ENCODE results near the gene EGFL7.

EGFL7 gene

DNA sequence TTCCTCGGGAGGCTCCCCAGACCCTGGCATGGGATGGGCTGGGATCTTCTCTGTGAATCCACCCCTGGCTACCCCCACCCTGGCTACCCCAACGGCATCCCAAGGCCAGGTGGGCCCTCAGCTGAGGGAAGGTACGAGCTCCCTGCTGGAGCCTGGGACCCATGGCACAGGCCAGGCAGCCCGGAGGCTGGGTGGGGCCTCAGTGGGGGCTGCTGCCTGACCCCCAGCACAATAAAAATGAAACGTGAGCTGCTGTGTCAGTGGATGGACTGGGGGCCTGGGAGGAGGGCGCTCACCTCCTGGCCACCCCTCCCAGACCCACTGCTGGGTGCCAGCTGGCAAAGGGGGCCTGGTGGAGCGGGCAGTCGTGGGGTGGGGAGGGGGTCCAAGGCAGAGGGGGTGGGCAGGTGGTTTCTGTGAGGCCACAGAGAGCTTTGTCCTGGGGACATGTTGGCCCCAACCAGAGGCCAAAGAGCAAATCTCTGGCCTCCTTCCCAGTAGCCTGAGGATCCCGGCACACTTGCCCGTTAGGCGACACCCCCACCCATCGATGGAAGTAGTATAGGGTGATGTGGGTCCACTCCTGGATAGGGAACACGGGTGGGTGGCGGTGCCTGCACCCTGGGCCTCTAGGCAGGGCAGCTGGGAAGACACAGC, 9.8 kb downstream of the EGFL7 start:
- no peak for DNase-seq (ENCODE audit: low read depth in 2 of 2)

DNA sequence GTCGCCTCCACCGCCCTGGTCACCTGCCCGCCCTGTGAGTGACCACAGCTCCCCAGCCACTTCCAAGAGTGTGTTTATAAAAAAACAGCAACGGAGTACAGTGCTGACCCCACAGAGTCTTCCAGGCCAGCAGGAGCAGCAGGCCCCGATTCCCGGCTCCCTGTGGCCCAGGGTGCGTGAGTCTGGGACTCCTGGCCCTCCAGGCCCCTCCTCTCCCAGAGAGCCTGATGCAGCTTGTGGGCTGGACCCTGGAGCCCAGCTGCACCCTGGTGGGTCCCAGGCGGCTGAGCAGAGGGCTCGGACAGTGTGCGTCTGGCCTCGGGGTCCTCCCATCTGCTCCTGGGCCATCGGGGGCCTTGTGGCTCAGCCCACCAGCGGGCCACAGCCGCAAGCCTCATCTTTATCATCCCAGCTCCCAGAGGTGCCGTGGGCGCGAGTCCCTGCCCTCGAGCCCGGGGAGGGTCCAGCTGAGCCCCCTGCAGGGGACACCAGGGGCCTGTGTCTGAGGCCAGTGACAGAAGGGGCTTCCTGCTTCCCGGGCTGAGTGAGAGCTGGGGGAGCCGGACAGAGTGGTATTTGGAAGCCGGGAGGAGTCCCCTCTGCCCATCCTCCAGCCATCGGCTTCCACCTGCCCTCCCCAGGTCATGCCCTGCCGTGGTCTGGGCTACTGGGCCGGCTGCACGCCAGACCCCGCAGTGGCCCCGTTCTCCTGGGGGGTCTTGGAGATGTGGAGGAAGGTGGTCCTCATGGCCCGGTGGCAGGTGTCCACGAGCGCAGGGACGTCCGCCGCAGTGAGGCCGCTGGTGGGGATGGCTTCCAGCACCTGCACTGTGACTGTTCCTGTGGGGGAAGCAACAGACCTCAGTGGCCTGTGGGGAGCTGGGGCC, 10.6 kb downstream of the EGFL7 start:
- DNase-seq (ENCODE audit: low read depth in 2 of 2) = no peak

DNA sequence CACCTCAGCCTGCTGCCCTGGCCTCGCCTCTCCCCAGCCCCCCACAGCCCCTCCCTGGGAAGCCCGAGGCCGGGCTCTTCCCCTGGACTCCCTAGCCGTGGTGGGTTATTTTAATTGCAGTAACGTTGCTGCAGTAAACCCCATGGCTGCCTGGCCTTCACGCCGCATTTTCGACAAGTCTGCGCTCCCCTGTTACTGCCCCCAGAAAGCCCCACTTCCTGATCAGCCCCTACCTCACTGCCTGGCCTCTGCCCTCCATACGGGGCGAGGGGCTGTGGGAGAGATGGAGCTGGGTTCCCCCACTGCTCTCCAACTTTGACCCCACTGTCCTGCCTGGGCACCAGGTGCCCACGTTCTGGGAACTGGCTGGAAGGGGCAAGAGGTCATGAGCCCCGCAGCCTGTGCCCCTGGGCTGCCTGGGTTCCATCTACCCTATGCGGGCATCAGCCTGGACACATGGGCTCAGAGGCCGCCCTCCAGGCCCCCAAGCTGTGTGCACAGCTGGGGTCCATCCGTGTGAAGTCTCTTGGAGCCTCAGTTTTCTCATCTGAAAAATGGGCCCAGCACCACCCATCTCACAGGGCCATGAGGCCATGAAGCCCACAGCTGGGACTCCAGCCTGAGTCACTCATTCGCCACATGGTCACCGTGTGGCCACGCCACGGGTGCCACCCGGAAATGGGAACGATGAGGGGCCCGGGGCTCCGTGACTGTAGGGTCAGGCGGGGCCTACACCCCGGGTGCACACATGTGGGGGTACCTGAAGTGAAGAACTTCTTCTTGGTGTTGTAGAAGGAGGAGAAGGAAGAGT, 11.5 kb downstream of the EGFL7 start:
- DNase-seq (ENCODE audit: low read depth in 2 of 2) = no peak

DNA sequence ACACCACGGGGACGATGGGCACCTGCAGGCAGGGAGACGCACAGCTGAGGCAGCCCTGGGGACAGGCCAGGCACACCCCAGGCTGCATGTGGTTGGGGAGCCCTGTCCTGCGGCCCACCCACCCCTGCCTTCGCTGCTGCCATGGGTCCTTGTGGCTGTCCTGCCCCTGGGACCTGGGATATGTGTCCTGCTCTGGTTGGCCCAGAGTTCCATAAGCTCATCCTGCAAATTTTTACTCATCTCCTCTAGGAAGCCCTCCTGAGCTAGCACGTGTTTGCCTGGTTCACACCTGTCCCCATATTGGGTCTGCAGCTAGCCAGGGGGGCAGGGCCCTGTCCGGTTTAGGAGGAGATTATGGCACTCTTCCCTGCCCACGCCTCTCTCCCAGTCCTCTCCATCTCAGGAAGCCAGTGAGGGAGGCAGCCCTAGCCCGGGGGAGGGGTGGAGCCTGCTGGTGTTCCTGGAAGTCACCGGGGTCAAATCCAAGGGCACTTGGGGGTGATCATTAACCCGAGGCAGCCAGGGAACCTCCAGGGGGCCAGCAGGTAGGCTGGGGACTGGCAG, 12.2 kb downstream of the EGFL7 start:
- no peak for DNase-seq (ENCODE audit: low read depth in 2 of 2)

DNA sequence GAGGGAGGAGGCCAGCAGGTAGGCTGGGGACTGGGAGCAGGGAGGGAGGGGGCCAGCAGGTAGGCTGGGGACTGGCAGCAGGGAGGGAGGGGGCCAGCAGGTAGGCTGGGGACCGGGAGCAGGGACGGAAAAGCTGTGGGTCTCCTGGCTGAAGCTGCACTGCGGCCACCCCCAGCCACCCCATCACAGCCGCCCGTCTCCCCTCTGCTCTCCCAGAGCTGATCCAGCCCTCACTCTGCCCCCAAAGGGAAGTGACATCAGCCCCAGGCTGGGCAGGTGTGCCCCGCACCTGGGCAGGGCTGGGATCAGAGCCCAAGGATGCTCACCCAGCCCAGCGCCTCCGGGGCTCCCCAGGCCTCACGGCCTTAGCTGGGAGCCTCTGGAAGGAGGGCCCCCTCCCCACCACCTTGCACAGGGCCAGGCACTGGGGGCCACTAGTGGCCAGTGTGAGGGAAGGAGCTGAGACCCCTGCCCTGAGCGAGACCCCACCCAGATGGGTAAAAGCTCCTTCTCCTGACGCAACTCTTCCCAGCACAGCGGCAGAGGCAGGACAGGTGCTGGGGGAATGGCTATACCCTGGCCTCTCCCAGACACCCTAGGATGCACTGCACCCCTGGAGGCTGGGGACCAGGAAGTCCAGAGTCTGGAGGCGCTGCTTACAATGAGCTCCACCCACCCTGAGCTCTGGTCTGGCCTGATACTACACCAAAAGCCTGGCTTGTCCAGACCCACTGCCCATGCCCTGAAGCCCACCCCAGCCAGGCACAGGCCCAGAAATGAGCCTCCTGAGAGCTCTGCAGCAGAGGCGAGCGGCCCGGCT, 13.0 kb downstream of the EGFL7 start:
- no peak for DNase-seq (ENCODE audit: low read depth in 2 of 2)

DNA sequence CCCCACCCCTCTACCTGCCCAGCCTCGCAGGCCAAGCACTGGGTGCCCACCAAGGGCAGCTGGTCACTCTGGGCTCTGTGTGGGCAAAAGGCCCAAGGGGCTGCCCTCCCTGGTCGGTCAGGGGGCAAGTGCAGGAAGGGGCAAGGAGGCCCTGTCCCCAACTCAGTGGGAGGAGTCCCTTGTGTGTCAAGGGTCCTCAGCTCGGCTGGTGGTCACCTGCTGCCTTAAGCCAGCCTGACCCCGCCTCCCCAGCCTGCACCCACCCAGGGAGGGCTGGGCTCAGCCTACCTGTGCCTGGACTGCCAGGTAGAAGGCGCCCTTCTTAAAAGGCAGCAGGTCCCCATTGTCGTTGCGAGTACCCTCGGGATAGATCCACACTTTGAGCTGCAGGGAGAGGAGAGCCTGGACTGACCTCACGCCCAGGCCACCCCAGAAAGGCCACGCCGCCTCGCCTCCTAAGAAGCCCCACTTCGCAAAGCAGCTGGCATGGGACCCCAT, 13.6 kb downstream of the EGFL7 start:
- DNase-seq (ENCODE audit: low read depth in 2 of 2) = no peak

DNA sequence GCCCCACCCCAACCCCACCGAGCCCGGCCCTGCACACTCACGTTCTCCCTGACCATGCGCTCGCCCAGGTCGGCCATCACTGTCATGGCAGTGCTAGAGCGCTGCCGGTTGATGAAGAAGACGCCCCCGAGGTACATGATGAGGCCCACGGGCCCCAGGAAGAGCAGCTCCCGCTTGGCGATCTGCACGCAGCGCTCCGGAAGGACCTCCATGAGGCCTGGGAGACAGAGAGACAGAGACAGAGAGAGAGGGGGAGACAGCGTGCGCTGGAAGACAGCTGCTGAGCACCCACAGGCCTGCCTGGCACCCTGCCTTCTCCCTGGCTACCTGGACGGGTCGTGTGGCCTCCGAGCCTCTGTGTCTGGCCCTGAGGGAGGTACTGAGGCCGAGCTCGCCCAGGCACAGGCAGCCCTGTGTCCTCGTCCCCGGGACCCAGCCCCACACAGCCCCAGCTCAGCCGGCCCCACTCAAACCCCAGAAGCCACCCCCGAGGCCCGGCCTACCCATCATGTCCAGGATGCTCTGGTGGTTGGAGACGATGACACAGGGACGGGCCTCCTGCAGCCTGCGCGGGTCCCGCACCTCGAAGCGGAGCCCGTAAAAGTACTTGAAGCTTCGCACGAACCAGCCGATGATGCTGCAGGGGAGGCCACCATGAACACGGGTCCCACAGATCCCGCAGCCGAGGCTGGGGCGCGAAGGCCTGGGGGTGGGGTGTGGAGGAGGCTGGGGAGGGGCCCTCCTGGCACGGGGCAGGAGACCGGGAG, 14.4 kb downstream of the EGFL7 start:
- DNase-seq (ENCODE audit: low read depth in 2 of 2) = no peak

DNA sequence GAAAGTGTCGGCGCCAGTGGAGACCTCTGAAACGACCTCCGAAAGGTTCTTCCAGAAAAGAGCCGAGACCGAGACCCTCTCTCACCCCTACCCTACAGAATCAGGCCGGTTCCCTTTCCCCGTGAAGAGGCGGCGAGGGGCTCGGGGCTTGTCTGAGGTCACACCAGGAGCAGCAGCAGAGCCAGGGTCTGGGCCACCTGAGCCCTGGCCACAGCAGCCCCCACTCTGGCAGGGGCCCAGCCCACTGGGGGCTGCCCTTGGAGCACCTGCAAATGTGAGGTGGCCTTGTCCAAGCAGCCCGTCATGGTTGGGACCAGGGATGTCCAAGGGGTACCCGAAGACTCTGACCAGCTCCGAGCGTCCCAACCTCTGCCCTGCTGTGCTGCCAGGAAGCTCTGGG, 15.3 kb downstream of the EGFL7 start:
- no peak for DNase-seq (ENCODE audit: low read depth in 2 of 2)

DNA sequence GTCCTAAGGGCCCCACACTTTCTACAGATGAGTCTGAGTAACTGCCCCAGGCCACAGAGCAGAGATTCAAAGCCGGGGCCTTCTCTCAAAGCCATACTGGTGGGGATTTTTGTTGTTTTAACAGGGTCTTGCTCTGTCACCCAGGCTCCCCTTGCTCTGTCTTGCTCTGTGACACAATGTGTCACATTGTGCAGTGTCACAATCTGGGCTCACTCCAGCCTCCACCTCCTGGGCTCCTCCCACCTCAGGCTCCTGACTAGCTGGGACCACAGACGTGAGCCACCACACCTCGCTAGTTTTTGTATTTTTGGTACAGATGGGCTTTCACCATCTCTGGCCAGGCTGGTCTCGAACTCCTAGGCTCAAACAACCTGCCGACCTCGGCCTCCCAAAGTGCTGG, 15.9 kb downstream of the EGFL7 start:
- DNase-seq (ENCODE audit: low read depth in 2 of 2) = no peak

DNA sequence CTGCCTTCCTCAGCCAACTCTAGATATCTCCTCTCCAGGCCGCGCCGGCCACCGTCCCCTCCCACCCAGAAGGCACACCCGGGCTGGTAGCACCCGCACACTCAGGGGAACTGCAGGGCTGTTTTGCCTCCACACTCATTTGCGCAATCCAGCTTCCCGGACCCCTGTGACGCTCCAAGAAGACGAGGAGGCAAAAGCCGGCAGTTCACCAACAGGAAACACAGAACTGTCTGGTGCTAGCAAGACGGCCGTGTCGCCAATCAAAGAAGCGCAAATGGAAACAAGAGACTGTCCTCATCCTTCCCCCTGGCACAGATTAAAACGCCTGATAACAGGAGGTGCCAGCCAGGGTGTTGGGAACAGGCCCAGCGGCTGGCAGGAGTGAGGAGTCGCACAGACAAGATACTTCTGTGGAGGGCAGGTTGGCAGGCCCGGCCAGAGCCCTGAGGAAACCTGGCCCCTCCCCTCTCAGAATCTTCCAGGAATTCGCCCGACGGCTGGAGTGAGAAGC, 16.8 kb downstream of the EGFL7 start:
- DNase-seq (ENCODE audit: low read depth in 2 of 2) = no peak

DNA sequence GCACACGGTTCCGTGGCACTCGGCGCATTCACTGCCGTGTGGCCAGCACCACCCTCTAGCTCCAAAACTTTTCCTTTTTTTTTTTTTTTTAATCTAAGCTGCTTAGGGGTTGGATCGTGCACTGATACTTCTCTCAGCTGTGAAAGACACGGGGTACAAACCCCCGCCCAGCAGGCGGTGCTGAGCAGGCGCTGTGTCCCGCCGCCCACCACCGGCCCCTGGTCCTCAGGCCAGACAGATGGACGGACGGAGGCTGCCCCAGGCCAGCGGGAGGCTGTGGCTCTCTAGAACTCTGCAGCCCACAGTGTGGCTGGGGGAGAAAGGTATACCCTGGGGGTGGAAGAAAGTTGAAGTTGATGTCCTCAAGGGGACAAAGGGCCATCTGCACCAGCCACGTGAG, 18.3 kb downstream of the EGFL7 start:
- no peak for DNase-seq (ENCODE audit: low read depth in 2 of 2)

DNA sequence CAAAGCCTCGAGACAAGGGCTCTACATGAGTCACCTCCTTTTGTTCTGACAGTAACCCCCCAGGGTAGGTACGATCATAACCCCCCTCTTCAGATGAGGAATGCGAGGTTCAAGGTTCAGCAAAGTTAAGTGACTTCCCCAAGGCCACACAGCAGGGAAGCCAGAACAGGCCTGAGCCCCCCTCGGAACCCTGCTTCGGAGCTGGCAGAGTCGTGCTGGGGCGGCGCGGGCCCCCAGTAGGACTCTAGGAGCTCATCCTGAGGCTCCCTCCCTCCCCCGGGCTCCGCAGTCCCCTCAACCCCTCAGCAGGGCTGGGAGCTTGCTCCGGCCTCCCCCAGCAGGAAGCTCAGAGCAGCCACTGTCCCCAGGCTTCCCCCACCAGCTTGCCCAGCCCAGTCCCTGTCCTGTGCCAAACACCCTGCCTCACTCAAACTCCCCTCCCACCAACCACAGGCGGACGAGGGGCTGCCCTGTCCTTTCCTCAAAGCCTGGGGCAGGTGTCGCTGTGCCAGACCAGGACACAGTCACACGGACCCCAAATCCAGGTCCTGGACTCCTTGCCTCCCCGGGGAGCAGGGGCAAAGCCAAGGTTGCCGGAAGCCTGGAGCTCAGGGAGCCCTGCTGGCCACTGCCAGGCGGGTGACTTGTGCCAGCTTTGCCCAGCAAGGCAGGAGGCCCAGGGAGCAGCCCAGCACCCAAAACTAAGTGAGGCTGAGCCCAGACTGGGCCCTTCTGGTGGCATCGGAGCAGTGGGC, 19.4 kb downstream of the EGFL7 start:
- no peak for DNase-seq (ENCODE audit: low read depth in 2 of 2)

DNA sequence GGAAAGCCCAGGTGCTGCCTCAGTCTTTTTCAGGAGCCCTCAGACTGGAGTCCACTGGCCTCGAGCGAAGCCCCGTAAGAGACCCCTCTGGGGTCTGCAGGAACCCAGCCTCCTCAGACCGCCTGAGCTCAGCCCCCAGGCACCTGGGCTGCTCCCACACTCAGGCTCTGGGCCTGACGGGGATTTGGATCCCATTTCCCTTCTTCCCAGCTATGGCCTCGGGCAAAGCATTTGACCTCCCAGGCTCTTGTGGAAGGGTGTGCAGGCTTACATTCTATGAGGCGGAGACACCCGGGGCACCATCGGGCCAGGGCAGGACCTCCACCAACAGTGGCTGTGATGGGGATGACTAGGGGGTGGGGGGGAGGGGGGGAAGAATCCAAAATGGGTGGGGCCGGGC, 20.0 kb downstream of the EGFL7 start:
- DNase-seq (ENCODE audit: low read depth in 2 of 2) = no peak

DNA sequence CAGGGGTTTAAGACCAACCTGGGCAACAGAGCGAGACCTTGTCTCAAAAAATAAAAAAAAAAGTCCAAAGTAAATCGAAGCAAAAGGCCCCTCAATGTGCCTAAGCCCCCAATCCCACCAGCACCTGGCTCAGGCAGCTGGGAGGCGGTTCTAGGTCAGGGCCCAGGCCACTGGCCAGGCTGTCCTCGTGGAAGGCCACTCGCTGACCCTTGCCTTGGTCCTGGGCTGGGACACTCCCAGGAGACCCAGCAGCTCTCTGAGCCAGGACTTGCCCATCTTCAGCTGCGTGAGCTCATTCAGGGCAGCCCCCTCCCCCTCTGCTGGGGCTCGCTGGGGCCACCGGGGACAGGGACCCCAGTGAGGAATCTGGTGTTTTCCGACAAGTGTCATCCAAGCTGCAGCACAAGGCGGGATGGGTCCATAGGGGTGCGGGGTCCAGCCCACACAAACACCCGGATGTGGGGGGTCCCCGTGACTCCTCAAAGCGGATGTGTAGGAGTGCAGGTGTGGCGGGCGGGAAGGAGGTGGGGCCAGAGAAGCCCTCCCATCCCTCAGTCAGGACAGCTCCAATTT, 20.5 kb downstream of the EGFL7 start:
- DNase-seq (ENCODE audit: low read depth in 2 of 2) = no peak

DNA sequence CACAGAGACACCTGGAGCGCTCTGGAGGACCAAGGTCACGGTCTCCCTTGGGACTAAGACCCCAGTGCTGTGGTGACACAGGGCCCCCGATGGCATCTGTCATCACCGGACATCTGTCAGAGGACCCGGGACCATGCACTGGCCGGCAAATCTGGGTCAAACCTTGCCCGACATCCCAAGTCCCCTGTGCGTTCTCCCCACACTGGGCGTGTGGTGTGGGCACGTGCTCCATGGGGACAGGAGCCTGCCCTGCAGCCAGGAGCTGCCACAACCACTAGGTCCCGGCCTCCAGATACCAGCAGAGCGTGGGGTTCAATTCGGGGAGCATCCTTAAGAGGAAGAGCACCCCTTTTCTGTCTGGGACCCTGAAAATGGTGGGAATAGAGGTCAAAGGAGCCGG, 21.0 kb downstream of the EGFL7 start:
- no peak for DNase-seq (ENCODE audit: low read depth in 2 of 2)

DNA sequence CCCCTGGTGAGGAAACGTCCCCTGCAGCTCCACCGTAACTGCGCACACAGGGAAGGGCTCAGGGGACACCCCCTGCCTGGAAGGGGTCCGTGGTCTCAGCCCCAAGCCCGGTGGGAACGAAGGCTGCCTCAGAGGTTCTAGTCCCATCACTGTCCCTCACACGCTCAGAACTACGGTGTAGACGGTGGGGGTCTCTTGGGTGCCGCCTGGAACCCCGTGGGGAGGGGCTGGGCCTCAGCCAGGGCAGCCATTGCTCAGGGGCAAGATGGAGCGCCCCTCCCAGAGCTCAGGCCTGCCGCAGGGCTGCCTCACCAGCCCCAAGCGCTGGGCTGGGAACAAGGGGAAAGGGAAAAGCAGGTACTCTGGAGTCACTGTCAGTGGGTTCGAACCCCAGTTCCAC, 21.6 kb downstream of the EGFL7 start:
- DNase-seq (ENCODE audit: low read depth in 2 of 2) = no peak

DNA sequence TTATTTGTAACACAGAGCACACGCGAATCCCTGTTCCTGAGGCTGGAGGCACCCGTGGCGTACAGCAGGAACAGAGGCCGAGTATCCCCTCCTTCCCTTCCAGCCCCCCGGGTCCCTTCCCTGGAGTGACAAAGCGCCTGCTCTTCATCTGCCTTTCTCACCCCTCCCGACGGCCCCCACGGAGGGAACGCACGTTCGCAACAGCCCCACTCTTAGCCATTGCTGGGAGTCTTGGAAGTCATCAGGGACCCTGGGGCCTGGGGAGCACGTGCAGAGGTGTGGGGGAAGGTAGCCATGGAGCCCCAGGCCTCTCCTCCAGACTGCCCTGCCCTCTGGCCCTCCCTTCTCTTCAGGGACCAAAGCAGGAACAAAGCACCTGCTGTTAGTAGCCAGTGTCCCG, 22.1 kb downstream of the EGFL7 start:
- no peak for DNase-seq (ENCODE audit: low read depth in 2 of 2)

DNA sequence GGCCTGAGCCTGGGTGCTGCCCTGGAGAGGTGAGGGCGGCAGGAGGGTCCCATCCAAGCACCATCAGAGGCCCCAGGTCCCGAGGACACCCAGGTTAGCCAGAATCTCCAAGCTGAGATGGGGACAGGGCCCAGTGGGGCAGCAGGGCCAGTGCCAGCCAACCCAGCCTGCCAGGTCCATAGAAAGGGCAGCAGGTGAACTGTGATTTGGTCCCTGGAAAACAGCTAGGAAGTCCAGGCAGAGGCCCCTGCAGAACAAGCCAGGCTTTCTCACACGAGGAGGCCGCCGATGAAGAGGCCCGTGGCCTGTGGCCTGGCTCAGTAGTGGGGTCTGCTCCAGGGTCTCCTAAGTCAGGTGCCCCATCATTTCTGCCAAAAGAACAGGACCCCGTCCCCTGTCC, 22.5 kb downstream of the EGFL7 start:
- no peak for DNase-seq (ENCODE audit: low read depth in 2 of 2)

Data from fibroblast of skin of left quadriceps (primary cell).